Right kidney (tissue), 1 donor: ENCODE data around the gene CENPF.

Source experiments
- DNase-seq: peaks from one replicate; pipeline ENCODE4 v3.0.0-alpha.2; 2016

CENPF gene

DNA sequence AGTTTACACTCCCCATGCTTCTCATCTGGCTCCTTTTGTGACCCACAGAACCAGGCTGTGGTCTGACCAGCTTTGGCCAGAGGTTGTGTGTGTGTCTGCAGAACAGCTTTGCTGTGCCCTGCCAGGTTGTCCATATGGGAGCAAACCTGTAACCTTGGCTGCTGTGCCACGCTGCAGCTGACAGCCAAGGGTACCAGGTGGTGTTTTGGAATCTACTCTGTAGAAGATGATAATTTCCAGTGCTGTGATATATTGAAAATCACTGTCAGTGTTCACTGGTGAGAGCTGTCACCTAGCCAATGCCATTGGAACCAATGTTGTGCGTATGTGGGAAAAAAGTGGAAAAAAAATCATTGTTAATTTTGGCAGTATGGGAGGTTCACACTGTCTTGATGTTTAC is 18.2 kb downstream of the CENPF start:
- DNase-seq: no peak

DNA sequence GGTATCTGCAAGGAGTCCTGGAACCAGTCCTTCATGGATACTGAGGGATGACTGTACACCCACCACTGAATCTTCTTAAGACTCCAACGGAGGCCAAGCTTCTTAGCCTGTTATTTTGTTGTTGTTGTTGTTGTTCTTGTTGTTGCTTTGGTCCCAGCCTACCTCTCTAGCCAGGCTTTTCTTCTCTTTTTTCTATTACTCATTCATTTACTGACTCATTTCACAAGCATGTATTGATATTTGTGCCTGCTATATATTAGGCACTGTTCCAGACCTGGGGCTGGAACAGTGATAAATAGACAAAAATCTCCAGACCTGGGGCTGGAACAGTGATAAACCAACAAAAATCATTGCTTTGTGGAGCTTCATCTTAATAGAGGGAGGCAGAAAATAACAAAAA is 20.4 kb downstream of the CENPF start:
- no peak for DNase-seq

DNA sequence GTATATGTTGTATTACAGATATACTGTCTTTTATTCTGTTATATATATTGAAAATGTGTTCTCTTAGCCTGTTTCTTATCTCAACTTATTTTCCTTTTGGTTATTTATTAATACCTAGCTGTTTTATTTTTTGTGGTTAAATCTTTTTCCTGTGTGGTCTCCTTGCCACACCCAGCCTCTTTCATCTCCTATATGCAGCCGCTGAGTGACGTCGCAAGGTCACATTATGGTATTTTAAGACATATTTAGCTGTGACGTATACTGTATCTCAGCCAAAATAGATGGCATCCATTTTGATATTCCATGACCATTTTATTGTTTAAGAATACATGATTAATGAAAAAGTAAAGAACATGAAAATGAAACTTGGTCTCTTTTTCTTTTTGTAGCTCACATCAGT is 29.1 kb downstream of the CENPF start:
- DNase-seq: no peak

DNA sequence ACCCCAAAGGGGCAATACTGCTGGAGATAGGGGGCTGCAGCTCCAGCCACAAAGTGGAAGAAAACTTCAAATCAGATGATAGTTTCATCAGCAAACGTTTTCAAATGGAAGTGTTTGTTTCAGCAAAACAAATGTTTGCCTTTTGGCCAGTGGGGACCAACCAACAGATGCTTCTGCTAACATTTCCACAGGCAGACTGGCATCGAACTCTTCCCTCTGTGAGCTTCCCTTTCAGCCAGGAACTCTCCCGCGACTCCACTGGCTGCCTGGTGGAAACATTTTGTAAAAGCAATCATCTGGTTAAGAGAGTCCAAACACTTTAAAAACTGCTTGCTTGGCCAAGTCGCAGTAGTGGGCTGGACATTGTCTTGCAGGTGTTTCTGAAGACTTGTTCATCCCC is 30.7 kb downstream of the CENPF start:
- no peak for DNase-seq

DNA sequence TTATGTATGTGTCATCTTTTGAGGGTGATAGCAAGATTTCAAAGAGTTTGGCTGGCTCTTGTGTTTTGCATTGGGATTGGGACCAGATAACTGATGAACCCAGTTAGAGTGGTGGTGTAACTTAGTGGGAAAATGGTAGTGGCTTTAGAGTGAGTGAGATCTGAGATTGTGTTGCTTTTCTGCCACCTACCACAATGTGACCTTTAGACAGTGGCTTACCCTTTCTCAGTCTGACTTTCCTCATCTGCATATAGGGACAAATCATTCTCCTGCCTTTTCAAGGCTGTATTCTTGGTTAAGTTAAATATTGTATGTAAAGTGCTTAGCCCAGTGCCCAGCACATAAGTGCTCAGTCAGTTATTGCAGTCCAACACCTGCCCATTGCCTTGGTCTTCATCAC is 31.3 kb downstream of the CENPF start:
- no peak for DNase-seq

DNA sequence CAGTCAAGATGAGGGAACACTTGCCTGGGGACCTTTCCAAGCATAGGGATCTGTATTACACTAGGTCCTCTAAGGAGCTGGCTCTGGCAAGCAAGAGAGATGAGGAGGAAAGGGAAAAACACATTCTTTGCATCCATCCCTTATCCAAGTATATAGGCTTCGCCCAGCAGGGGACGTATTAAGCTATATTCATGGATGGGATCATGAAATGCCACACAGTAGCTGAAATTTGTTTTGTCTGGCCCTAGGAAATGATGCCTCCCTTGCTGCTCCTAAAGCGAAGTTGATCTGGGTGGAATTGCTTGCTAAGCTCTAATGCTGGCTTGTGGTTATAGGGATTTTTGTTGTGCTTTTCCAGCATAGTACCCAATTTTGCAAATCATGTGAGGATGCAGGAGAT is 32.1 kb downstream of the CENPF start:
- no peak for DNase-seq

DNA sequence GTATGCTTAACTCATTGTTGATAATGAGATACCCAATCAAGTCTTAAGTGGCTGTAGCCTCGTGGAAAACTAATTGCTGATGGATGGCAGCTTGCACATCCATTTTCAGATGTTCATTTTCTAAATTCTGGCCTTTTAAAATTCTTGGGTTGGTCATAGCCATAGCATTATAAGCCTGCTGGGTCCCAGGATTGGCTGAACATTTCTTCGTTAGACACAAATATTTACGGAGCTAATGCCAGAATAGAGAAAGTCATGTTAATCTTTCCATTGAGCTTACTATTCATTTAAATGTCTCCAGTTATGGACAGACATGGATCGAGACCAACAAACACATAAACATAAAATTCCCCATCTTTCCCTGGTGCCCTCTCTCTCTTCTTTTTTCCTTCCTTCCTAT is 32.5 kb downstream of the CENPF start:
- DNase-seq: no peak

DNA sequence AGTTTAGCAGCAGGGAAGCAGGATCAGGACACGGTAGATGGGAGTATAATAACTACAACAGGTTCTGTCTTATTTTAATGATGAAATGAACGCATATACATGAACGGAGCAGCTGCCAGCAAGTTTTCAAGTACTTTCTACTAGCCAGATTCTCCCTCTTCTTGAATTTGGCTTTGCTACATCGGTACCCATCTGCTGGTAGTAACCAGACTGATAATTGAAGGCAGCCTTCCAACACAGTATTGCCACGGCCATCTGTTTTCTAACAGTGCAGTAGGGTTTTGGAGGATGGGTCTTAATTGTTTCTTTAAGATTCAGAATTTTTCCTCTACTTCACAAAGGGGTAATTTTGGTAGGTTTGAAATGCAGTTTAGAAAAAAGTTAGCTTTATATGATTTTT is 33.4 kb downstream of the CENPF start:
- DNase-seq: no peak

DNA sequence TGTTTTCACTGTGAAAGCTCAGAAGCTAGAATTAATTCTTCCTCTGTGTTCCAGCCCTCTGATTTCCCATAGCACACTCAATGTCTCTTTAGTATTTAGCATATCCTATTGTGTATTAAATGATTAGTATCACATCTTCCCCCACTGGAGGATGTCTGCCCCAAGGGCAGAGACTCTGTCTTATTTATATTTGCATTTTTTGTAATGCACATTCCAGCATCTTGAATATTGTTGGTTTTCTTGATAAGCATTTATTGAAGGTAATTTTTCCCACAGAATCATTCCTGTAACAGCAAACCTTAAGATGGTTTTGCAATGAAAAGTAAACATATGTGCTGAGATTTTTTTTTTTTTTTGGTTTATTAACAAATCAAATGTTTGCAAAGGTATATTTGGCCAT is 34.1 kb downstream of the CENPF start:
- DNase-seq: no peak

DNA sequence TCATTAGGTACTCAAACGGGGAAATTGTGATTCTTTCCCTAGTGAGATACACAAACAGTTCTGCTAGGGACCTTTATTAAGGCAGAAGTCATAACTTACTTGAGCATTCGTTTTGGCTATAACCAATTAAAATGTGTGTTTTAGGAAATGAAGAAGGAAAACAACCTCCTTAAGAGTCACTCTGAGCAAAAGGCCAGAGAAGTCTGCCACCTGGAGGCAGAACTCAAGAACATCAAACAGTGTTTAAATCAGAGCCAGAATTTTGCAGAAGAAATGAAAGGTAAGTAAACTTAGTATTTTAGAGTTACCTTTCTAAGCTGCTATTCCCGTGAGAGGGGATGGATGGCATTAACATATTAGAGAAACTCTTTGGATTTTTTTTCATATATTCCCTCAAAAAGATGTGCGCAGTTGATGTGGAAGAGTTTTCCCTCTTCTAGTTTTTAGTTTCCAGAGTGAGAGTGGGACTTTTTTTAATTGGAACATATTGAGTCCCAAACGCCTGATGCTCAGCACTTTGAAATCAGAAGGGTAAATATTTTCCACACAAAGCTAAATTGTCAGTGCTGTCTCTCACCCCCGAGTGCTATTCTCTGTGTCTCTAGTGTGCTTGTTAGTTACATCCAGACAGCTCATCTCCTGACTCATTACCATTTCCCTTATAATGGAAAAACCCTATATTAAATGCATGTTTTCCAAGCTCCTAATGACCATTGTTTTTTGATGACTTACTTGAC is 34.9 kb downstream of the CENPF start:
- DNase-seq: no peak

DNA sequence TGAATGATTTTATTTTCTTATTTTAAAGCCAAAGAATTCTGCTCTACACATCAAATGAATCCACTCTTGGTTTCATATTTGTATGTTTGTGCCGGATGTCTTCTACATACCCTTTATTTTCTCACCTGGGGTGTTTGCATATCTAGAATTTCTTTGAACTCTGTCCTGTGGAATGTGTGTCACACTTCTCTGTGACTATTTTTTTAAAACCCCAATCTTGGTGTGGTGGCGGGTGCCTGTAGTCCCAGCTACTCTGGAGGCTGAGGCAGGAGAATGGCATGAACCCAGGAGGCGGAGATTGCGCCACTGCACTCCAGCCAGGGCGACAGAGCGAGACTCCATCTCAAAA is 35.4 kb downstream of the CENPF start:
- no peak for DNase-seq

DNA sequence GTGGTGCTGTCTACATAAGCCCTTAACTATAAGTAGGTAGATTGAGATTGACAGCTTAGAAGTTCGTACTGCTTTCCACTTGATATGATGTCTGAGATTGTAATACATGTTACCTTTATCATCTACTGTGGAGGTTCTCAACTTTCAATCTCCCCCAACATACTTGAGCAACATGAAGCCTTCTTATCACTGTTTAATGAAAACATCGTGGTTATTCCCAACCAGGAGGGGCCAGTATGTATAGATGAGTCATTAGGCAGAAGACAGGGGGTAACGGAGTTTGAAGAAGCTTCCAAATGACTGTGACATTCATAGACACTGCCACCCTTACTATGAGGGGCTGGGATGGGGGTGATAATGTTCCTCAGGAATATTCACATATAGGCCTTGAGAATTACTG is 36.0 kb downstream of the CENPF start:
- DNase-seq: no peak

DNA sequence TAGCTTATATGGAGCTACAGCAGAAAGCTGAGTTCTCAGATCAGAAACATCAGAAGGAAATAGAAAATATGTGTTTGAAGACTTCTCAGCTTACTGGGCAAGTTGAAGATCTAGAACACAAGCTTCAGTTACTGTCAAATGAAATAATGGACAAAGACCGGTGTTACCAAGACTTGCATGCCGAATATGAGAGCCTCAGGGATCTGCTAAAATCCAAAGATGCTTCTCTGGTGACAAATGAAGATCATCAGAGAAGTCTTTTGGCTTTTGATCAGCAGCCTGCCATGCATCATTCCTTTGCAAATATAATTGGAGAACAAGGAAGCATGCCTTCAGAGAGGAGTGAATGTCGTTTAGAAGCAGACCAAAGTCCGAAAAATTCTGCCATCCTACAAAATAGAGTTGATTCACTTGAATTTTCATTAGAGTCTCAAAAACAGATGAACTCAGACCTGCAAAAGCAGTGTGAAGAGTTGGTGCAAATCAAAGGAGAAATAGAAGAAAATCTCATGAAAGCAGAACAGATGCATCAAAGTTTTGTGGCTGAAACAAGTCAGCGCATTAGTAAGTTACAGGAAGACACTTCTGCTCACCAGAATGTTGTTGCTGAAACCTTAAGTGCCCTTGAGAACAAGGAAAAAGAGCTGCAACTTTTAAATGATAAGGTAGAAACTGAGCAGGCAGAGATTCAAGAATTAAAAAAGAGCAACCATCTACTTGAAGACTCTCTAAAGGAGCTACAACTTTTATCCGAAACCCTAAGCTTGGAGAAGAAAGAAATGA is 37.6 kb downstream of the CENPF start:
- DNase-seq: no peak

DNA sequence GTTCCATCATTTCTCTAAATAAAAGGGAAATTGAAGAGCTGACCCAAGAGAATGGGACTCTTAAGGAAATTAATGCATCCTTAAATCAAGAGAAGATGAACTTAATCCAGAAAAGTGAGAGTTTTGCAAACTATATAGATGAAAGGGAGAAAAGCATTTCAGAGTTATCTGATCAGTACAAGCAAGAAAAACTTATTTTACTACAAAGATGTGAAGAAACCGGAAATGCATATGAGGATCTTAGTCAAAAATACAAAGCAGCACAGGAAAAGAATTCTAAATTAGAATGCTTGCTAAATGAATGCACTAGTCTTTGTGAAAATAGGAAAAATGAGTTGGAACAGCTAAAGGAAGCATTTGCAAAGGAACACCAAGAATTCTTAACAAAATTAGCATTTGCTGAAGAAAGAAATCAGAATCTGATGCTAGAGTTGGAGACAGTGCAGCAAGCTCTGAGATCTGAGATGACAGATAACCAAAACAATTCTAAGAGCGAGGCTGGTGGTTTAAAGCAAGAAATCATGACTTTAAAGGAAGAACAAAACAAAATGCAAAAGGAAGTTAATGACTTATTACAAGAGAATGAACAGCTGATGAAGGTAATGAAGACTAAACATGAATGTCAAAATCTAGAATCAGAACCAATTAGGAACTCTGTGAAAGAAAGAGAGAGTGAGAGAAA is 38.4 kb downstream of the CENPF start:
- no peak for DNase-seq

DNA sequence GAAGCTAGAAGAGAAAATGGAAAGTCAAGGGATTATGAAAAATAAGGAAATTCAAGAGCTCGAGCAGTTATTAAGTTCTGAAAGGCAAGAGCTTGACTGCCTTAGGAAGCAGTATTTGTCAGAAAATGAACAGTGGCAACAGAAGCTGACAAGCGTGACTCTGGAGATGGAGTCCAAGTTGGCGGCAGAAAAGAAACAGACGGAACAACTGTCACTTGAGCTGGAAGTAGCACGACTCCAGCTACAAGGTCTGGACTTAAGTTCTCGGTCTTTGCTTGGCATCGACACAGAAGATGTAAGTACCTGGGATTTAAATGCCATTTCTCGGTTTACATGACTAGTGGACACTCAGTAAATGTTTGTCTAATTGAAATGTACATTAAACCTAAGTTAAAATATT is 40.0 kb downstream of the CENPF start:
- no peak for DNase-seq

DNA sequence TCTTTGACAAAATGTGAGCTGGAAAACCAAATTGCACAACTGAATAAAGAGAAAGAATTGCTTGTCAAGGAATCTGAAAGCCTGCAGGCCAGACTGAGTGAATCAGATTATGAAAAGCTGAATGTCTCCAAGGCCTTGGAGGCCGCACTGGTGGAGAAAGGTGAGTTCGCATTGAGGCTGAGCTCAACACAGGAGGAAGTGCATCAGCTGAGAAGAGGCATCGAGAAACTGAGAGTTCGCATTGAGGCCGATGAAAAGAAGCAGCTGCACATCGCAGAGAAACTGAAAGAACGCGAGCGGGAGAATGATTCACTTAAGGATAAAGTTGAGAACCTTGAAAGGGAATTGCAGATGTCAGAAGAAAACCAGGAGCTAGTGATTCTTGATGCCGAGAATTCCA is 42.7 kb downstream of the CENPF start:
- no peak for DNase-seq

DNA sequence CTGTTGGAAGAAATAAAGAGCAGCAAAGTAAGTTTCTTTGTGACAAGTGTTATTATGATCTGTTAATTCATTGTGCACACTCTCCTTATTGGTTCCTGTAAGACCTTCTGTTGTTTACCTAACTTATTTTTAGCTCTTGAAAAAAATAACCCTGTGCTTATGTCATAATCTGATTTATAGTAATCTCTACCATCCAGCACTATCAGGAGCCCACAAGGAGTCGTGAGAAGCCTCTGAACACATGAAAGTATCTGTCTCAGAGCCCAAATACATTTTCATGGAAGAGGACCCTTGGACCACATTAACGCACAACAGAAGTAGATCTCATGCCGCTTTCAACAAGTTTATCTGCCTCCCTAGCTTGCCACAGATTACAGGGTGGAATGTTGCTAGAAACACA is 45.8 kb downstream of the CENPF start:
- no peak for DNase-seq

DNA sequence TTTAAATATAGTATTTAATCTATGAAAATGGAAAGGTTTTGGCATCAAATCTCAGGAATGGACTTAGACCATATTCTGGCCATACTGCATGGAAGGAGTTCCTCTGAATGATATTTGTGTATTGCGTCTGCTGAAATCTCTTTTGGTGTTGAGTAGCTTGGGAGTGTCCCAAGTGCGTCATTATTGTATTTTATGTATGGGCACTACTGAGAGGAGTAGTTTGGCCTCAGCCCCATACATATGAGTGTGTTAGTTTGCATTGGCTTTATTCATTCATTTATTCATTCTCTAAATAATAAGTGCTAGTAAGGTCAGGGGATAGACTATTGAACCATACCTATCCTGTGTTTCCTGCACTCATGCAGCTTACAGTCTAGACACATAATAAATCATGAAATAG is 46.6 kb downstream of the CENPF start:
- no peak for DNase-seq

DNA sequence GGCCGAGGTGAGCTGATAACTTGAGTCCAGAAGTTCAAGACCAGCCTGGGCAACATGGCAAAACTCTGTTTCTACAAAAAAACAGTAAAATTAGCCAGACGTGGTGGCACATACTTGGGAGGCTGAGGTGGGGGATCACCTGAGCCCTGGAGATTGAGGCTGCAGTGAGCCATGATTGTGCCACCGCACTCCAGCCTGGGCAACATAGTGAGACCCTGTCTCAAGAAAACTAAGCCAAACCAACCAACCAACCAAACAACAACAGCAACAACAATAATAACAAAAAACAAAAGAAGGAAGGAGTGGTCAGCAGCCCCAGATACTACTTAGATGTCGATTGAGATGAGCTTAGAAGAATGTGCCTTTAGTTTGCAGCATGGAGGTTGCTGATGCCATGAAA is 47.7 kb downstream of the CENPF start:
- DNase-seq: no peak

DNA sequence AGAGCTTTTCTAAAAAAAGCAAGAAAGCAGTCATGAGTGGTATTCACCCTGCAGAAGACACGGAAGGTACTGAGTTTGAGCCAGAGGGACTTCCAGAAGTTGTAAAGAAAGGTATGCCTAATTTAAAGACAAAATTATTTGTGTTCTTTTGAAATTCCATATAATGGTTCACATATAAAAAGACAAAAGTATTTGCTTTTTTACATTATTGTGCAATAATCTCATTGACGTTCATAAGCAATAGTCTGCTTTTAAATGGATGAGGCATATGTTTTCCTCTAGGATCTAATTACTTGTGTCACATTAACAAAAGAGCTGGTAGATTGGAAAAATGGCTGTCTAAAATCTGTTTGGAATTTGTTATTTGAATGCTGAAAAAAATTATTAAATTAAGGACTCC is 54.3 kb downstream of the CENPF start:
- no peak for DNase-seq

DNA sequence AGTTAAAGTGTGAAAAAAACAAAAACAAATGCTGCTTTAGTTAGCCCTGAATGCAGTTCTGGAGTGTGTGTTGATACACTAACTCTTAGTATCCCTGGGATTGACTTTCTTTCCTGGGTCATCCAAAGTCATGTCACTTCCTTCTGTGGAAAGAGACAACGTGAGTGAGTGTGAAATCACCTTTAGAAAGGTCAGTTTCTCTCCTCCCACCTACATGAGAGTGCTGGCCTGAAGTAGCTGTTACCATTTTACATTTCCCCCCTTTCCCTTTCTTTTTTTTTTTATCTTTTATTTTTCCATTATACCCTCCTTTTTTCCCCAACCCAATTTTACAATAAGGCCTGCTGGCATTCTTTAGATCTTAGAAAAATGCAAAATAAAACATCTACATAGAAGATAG is 55.2 kb downstream of the CENPF start:
- DNase-seq: no peak

DNA sequence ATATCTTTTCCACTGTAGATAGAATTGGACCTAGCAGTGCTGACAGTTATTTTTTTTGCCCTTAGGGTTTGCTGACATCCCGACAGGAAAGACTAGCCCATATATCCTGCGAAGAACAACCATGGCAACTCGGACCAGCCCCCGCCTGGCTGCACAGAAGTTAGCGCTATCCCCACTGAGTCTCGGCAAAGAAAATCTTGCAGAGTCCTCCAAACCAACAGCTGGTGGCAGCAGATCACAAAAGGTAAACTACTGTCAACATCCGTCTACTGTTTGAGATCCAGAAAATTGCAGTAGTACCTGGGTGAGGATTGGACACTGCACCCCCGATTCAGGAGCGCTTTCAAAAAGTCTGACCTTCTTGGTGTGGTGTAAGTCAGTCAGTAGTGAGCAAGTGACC is 55.8 kb downstream of the CENPF start:
- peak; percentile 13 for DNase-seq

DNA sequence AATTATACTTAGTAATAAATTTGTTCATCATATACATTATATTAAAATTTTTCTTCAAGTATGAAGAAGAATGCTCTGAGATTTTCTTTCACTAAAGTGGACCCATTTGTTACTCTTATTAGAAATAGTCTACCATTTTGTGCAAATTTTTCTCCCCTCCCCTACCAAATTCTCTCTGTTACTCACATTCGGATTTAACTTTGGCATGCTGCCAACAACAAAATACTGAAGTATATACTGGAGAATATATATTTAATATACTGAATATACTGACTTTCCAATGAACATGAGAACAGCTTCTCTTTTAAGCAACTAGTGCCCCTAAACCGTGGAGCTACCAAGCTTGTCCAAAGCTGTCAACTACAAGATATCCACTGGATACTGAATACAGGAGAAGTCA is 57.2 kb downstream of the CENPF start:
- DNase-seq: no peak

DNA sequence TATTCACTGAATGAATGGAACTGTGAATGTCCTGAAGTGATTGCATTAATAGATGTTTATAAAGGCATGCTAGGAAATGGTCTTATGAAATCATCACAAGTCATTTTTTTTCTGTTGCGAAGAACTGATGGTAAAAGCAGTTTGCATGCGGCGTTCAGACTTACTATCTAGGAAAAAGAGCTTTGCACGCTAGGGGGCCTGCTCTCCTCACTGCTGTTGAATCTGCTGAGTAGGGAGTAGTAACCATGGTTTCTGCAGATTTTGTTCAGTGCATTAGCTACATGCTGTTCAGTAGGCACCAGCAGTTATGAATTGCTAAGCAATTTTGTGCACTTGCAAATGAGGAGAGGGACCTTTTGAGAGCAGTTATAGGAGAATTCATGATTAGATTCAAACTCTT is 57.9 kb downstream of the CENPF start:
- DNase-seq: no peak
